SK-N-SH treated with all-trans-retinoic acid at 6 μM for 48 hours (cell line): ENCODE results near the gene TSC22D1.

ENCODE experiments used
- CSRNP3 ChIP-seq: fragments of 250-450 bp; sonication (Bioruptor Pico); IDR thresholded peaks from 2 replicates; pipeline ENCODE4 v1.5.1; 2021; ENCODE audit warnings: mild to moderate bottlenecking, moderate library complexity
- GLIS3 ChIP-seq: fragments of 250-450 bp; sonication (Bioruptor Pico); IDR thresholded peaks from 2 replicates; pipeline ENCODE4 v1.5.0; 2020; ENCODE audit warnings: mild to moderate bottlenecking, moderate library complexity
- PATZ1 ChIP-seq: fragments of 250-450 bp; sonication (Bioruptor Pico); IDR thresholded peaks from 2 replicates; pipeline ENCODE4 v1.8.0; 2020; ENCODE audit warnings: mild to moderate bottlenecking, moderate library complexity, borderline replicate concordance
- POU6F1 ChIP-seq: fragments of 250-450 bp; sonication (Bioruptor Pico); IDR thresholded peaks from 2 replicates; pipeline ENCODE4 v1.8.0; 2021; ENCODE audit warnings: low read depth, mild to moderate bottlenecking, moderate library complexity, borderline replicate concordance
- SNAI2 ChIP-seq: fragments of 250-450 bp; sonication (Bioruptor Pico); IDR thresholded peaks from 2 replicates; pipeline ENCODE4 v1.5.0; 2020; ENCODE audit warnings: mild to moderate bottlenecking, moderate library complexity
- ZFP3 ChIP-seq: fragments of 250-450 bp; sonication (Bioruptor Pico); IDR thresholded peaks from 2 replicates; pipeline ENCODE4 v1.5.0; 2020; ENCODE audit warnings: mild to moderate bottlenecking, moderate library complexity

- TF ChIP-seq POU6F1 (CRISPR knock-in tag) (no peak), PATZ1 (no peak), CSRNP3 (CRISPR knock-in tag) (no peak), GLIS3 (CRISPR knock-in tag) (no peak), ZFP3 (CRISPR knock-in tag) (no peak), SNAI2 (CRISPR knock-in tag) (no peak)
Observed at GRCh38 chr13:44399074-44399473, 177.1 kb downstream of the TSC22D1 start.
